DMS53 (cell line): ENCODE measurements around the gene EID3.

Source experiments
- DNase-seq: peaks from one replicate; lab custom pipeline; 2025; lab: John Stamatoyannopoulos, UW

Gene EID3

DNA sequence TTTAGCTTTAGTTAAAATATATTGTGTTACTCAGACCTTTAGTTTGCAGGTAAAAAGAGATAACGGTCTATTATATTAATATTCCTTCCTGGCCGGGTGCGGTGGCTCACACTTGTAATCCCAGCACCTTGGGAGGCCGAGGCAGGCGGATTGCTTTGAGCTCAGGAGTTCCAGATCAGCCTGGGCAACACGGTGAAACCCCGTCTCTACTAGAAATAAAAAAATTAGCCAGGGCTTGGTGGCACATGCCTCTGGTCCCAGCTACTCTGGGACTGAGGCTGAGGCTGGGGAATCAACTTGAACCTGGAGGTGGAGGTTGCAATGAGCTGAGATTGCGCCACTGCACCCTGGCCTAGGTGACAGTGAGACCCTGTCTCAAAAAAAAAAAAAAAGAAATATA, 13.2 kb upstream of the EID3 start:
- no peak for DNase-seq

DNA sequence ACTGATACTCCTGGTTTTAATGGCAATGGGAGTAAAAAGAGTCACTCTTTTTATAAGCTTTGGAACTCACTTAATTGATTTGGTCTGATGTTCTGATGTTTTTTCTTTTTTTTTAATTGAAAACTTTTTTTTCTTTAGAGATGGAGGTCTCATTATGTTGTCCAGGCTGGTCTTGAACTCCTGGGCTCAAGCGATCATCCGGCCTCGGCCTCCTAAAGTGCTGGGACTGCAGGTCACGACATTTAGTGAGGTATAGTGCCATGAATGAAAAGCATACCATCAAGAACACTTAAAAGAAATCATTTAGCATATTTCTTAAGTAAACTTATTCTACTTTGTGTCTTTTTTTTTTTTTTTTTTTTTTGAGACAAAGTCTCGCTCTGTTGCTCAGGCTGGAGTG, 12.7 kb upstream of the EID3 start:
- DNase-seq = no peak

DNA sequence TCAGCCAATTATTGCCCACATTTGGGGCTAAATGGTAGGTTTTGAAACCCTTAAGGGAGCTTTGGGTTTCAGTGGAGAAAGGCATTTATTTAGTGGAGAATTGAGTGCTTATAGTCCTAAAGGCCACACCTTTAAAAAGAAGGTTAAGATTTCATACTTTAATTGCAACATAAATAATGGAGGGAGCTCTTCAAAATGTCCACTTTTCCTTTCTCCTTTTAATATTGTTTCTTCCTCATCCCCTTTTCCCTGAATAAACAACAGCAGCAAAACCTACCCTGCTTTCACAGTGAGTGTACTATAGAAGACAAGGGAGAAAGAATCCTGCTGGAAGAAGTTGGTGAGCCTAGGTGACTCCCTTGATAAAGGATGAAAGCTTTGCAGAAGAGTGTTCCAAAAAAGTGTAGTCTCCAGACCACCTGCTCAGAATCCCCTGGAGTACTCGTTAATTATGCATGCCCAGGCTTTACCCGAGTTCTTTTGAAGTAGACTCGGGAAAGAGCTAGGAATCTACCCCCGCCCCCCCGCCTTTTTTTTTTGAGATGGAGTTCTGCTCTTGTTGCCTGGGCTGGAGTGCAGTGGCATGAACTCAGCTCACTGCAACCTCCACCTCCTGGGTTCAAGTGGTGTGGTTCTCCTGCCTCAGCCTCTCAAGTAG, 11.5 kb upstream of the EID3 start:
- DNase-seq = no peak

DNA sequence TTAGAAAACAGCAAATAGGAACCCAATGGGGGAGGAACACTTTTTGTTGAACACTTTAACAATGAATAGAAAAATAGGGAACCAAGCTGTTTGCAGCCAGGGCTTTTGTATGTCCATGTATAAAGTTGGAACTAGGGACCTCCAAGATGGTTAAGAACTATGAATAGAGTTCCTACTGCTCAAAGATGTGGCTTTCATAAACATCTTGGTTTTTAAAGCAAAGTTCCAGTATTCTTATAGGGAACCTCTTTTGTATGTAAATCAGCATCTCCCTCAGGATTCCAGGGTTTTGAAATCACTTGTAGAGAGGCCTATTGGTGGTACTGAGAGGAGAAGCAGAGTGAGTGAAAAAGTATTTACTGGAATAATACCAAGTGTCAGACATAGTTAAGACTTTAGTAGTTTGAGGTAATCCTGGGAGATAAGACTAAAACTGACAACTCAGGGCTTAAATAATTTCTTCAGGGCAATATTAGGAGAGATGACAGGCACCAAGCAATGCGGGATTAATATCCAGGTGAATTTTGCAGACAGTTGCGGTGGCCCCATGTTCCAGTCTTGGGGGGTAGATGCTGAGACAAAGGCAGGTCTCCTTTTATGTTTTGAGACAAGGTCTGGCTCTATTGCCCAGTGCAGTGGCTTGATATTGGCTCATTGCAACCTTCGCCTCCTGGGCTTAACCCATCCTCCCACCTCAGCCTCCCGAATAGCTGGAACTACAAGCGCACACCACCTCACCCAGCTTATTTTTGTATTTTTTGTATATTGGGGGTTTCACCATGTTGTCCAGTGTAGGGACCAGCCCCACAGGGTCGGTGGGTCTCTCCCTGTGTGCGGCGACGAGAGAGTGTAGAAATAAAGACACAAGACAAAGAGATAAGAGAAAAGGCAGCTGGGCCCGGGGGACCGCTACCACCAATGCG, 10.4 kb upstream of the EID3 start:
- DNase-seq = no peak

DNA sequence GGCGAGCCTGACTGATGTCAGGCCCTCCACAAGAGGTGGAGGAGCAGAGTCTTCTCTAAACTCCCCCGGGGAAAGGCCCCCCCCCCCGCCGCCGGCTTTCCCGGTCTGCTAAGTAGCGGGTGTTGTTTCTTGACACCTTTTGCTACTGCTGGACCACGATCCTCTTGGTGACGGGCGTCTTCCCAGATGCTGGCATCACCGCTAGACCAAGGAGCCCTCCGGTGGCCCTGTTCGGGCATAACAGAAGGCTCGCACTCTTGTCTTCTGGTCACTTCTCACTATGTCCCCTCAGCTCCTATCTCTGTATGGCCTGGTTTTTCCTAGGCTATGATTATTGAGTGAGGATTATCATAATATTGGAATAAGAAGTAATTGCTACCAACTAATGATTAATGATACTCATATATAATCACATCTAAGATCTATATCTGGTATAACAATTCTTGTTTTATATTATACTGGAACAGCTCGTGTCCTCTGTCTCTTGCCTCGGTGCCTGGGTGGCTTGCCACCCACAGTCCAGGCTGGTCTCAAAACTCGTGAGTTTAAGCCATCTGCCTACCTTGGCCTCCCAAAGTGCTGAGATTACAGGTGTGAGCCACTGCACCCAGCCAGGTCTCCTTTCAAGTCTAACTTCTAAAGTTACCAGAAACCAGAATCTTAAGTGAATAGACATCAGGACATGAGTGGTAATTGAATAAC, 9.2 kb upstream of the EID3 start:
- peak; percentile 79 for DNase-seq

DNA sequence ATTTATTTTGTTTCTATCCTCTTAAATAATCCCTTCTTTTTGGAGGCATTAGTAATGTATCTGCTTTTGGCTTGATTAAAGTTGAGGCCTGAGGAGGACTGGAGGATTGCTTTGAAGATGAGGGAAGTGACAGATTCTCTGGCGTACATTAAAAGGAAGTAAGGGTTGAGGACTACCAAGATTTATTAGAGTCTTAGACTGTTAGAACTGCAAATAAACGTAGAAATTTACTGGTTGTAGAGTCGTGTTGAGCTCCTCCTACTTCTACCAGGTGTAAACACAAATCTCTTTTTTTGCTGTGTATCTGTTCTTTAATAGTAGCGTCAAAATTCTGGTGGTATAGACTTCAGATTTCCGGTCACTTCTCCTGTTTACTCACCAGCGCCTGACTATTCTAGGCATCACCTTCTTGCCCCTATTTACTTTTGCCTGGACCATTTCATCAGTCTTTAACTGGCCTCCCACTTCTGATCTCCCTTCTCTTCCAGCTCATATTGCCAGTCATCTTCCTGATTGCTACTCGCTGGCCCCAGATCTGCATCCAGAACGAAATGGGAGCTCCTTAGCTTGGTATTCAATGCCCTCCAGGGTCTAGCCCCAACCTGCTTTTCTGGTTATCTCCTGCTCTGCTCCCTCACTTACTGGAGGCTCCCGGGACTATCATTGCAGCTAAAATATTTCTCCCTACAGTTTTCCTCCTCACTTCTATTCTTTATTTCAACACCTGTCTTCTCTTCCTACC, 8.4 kb upstream of the EID3 start:
- peak; percentile 40 for DNase-seq

DNA sequence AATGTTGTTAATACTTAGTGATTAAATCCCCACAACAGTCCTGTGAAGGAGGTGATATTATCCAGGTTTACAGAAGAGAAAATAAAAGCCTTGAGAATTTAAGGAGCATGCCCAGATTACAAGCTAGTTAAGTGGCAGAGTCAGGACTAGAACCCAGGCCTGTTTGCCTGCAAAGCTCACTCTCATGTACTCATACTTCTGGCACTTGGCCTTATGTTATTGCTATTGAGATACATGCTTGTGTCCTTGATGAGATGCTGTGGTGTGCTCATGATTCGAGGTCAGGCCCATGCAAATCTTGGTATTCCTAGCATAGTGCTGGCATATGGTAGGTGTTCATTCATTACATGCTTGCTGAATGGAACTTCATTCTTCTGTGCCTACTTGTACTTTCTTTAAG, 7.6 kb upstream of the EID3 start:
- peak; percentile 31 for DNase-seq

DNA sequence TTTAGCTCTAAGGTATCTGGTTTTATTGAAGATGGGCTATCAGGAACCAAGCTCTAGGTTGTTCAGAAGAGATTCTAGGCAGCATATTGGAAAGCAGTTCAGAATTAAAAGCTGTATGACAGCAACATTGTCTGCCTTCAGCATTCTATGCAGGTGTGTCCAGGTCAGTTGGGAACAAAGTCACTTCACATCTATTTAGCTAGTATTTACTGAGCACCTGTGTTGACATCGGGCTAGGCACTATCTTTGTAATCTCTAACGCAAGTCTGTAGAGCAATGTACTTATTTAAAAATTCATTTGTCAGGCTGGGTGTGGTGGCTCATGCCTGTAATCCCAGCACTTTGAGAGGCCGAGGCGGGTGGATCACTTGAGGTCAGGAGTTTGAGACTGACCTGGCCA, 6.8 kb upstream of the EID3 start:
- no peak for DNase-seq

DNA sequence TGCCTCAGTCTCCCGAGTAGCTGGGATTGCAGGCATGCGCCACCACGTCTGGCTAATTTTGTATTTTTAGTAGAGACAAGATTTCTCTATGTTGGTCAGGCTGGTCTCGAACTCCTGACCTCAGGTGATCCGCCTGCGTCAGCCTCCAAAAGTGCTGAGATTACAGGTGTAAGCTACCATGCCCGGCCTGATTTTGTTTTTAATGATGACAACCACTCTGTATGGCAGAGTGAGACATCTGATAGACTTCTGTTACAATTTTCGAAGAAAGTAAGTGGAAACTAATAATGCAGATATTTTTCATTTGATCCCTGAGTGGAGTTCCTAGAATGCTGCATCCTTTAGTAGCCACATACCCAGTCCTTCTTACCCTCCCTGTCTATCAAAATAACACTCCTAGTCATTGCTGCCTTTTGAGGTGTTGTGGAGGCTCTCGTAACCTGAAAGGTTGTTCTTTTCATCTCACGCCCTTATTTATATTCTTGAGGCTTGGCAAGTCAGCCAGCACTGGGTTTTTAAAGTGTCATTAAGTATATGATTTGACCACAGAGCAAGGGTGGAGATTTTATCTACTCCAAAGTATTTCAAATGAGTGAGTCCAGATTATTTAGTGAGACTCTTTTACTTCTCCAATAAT, 5.9 kb upstream of the EID3 start:
- DNase-seq = no peak

DNA sequence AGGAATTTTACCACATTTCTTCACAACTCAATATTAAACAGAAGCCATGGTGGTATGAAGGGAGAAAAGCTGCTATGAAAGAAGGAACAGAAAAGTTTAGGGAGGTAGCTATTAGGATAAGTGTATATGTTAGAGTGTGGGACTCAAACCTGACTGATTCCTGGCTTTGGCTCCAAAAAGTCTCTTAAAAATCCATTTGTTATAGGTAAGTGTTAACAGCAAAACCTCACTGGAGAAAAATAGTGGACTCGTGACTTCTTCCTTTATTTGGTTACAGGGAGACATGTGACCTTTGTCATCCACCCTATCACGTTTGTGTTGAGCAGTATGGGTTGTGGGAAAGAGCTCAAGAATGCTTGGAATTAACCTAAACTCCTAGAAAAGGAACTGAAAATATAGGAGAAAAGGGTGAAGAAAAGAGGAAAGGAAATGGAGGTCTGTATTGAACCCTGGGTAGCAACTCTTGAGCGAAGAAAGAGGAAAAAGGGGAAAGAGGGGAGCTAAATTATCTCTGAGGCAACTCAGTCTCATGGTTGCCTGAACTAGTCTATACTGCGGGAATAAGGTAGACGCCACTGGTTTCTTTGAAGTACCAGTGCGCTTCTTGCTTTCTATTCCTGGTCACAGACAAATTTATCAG, 3.6 kb upstream of the EID3 start:
- peak; percentile 29 for DNase-seq

DNA sequence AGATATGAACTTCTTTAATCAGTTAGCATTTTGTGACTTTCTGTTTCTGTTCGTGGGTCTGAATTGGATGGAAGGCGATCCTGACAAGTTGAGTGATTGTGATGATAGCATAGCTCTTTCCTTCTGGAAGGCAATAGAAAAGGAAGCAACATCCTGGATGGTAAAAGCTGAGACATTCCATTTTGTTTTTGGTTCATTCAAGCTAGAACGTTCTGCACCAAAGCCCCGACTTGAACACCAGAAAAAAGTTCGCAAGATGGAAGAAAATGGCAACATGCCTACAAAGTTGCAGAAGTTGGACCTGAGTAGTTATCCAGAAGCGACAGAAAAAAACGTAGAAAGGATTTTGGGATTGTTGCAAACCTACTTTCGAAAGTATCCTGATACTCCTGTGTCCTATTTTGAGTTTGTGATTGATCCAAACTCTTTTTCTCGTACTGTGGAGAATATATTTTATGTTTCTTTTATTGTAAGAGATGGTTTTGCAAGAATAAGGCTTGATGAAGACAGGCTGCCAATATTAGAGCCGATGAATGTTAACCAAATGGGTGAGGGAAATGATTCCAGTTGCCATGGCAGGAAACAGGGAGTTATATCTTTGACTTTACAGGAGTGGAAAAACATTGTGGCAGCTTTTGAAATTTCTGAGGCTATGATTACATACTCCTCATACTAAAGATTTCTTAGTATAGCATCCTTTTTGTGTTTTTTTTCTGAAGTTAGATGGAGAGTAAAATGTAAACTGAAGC, 896 bp downstream of the EID3 start:
- no peak for DNase-seq

DNA sequence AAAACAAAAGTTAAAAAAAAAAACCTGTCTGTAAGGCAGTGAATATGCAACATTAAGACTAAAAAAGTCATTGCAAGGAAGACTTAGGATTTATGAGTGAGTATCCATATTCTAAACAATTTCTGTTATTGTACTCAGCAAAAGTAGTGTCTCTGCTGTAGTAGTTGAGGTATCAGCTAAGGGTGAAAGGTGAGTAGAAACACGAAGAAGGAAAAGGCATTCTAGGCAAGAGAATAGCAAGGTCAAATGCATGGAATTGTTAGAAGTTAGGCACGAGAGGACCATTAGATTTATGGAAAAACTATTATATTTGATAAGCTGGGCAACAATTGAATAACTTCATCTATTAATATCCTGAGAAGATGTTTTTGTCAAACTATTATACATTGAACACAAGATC, 1.8 kb downstream of the EID3 start:
- no peak for DNase-seq

DNA sequence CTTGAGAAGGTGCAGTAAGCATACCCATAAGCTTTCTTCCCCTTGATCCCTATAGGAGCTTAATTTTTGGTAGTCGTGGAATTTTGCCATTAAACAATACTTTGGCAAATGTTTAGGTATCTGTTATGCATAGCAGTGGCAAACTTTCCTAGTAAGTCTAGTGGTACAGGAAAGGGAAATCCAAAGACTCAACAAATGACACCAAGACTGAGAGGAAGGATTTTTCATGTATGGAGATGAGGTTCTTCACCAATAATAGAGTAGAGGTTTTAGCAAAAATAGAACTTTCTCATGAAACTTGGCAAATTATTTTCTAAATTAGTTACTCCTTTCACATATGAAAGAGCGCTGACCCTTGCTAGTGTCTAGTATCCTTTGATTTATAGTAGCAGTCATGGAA, 2.8 kb downstream of the EID3 start:
- no peak for DNase-seq

DNA sequence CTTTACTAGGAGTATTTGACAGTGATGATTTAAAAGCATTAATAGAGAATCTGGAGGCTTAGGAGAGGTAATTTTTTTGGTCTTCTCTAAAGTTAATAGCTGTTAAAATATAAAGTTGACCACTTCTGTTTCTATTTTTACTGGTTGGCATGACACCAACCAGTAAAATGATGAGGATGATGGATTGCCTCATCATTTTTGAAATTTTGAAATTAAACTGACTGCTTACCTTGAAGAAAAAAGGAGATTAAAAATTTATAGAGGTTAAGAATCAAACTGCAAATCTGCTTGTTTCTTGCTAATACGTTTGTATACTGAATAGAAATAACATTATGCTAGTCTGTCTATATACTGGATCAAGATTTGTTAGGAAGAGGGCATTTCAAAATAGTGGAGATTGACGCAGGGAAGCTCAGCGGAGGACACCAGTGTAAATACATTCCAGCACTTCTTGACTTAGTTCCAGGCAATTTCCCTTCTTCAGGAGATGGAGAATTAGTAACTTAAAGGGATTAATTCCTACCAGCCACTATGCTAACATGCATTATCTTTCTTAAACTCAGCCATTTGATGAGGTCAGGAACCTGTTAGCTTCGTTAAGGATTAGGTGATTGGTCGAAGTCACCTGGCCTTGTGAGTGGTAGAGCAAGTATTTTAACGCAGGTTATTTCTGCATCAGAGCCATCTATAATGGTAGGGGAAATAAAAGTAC, 3.6 kb downstream of the EID3 start:
- DNase-seq = no peak

DNA sequence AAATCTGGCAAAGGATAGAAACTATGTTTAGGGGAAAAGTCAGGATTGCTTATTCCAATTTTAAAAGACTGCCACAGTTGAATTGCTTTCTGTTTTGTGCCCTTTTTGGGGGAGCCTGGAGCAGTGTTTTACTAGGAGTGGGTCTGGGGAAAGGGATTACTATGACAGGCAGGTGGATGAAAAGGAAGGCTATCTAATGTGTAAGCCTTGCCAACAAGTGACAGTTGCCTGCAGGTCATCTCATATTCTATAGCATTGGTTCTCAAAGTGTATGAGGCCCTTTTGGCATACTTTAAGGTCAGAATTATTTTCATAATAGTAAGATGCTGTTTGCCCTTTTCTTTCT, 4.1 kb downstream of the EID3 start:
- no peak for DNase-seq

DNA sequence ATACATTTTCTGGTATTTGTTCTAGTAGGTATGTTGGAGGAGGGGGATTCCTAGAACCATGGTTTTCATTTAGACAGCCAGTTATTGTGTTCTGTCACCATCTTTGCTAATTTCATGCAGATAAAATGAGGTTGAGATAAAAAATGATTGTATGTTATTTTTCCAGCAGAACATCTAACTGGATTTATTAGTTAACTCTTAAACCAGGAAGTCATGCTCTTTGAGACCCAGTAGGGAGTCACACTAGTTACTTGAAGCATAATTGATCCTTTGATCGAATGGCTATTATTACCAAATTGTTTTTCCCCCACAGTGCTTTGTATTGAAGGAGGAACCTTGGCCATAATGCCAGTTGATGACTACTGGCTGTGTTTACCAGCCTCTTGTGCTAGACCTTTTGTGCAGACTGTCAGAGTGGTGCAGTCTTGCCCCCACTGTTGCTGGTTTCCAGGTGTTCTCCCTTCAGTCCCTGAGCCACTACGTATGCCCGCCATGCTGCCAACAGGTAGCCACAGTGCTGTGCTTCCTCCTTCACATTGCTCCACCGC, 6.0 kb downstream of the EID3 start:
- DNase-seq = no peak

DNA sequence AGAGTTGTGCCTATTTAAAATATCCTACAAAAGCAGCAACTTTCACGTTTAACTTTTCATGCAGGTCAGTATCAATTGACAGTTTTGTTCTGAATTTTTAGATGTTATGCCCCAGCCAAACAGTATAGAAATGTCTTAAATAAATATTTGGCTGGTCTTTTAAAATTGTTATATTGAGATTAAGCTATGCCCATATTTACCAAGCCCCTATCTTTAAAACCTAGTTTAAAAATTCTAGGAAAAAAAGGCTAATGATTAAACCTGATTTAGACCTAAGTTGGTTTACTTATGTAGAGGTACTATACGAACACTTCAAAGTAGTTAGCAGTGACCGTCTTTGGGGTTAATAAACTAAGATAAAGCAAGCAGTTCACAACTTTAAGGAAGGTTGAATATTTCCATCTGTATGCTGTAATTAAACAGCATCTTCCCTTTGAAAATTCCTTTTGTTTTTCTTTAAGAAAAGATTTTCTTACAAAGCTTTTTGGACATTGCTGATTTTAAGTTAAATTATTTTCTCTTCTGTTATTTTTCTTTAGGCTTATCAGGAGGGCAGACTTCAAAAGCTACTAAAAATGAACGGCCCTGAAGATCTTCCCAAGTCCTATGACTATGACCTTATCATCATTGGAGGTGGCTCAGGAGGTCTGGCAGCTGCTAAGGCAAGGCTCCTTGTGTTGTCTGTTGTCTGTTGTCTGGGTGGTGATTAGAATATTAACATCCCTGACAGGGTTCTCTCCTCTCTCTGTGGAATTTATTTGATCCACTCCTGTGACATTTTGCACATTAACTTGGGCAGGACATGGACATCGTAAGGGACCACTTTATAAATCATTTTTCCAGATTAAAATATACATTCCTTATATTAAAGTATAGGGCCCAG, 7.5 kb downstream of the EID3 start:
- DNase-seq = no peak

DNA sequence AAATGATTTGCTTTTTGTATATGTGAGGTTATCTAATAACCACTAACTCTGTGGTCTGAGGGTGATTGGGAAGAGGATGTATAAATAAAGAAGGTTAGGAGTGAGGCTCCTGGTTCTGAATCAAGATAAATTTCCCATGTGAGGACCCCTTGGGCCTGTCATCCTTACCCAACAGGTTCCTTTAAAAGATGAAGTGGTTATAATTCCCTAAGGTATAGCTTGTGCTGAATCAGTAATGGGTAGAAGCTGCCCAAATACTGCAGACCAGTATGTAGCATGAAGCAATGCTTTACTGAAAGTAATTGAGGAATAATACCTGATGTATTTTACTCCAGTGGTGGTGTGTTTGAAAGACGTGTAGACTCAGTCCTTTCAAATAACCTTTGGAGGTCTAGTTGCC, 8.7 kb downstream of the EID3 start:
- DNase-seq = no peak

DNA sequence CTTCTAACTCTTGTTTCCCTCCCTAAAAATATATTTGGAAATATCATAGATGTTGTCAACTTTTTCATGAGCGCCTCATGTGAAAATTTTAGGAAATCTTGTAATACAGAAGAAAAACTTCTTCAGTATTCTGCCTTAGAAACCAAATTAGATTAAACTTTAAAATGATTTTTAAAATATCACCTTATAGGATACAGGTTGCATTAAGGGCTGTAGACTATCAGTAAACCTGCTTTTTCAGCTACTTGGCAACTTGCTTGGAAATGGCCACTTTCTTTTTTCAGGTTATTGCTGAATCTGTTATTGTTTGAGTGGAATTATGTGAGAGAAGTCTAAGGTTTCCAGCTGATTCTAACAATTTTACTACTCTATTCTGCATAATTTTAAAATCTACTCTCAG, 9.1 kb downstream of the EID3 start:
- DNase-seq = no peak
